ENCODE data around the gene PBX4.

DNA sequence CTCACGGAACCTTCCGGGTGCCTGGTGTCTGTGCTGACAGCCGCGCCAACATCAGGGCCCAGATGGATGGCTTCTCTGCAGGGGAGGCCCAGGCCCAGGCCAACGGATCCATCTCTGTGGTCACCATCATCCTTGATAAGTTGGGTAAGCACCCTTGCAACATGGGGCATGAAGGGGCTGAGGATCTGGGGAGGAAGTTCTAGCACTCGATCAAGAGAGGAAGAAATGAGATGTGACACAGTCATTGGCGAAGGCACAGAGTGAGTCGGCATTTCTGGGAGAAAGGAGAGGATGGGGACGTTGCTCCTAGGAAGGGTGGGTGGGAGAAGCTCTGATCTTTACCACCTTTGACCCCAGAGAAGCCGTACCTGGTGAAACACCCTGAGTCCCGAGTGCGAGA, 76.0 kb downstream of the PBX4 start:
- TF ChIP-seq POLR2A (IDR thresholded peaks at IDR 0.05; ENCODE audit: low read depth, low read length) (no peak), TAF1 (IDR thresholded peaks at IDR 0.05; ENCODE audit: low read depth, low read length) (no peak), POLR2AphosphoS5 (IDR thresholded peaks at IDR 0.05; ENCODE audit: low read depth, low read length) (no peak)
